ENCODE results near the gene CDHR2. TPM values are rescaled to one million over a fixed set of nuclear protein-coding genes. Genes with fewer than 3 reads are reported as not detected.

CDHR2 gene
- total and polyA plus RNA-seq, 2 of the 13 experiments (the other 11 are each of a cell fraction or from before 2014, with no cell fraction given) = 17.9 to 20.9 TPM

- no peak for TF ChIP-seq ZNF549 (CRISPR knock-in tag; IDR thresholded peaks at IDR 0.05)
- no peak for TF ChIP-seq ZBTB40 (IDR thresholded peaks at IDR 0.05)
- TF ChIP-seq ZBTB40 (CRISPR knock-in tag; IDR thresholded peaks at IDR 0.05) = no peak
- TF ChIP-seq MXD1 (CRISPR knock-in tag; IDR thresholded peaks at IDR 0.05) = 0 out of 2 replicates have a peak, but pooled peaks have one; percentile 14
- no peak for TF ChIP-seq NCOA1 (CRISPR knock-in tag; IDR thresholded peaks at IDR 0.05)
- TF ChIP-seq ZNF776 (CRISPR knock-in tag; IDR thresholded peaks at IDR 0.05) = no peak
- no peak for TF ChIP-seq JARID2 (CRISPR knock-in tag; IDR thresholded peaks at IDR 0.05; ENCODE audit: insufficient replicate concordance)
- 0 out of 2 replicates have a peak, but pooled peaks have one; percentile 38 for TF ChIP-seq ZSCAN22 (CRISPR knock-in tag; IDR thresholded peaks at IDR 0.05)
- TF ChIP-seq ZNF788 (CRISPR knock-in tag; IDR thresholded peaks at IDR 0.05; ENCODE audit: borderline replicate concordance) = no peak; the same call in 1 of the 2 replicates
- TF ChIP-seq UBTF (CRISPR knock-in tag; IDR thresholded peaks at IDR 0.05) = peak; percentile 65; the same call in 1 of the 2 replicates
- no peak for TF ChIP-seq ZNF20 (CRISPR knock-in tag; IDR thresholded peaks at IDR 0.05)
- TF ChIP-seq CSRNP1 (CRISPR knock-in tag; IDR thresholded peaks at IDR 0.05) = no peak
- TF ChIP-seq CEBPG (CRISPR knock-in tag; IDR thresholded peaks at IDR 0.05) = no peak
- TF ChIP-seq ZMYM2 (CRISPR knock-in tag; IDR thresholded peaks at IDR 0.05) = 0 out of 2 replicates have a peak, but pooled peaks have one; percentile 38
- TF ChIP-seq ZNF576 (CRISPR knock-in tag; IDR thresholded peaks at IDR 0.05) = no peak
- TF ChIP-seq ZNF616 (CRISPR knock-in tag; IDR thresholded peaks at IDR 0.05; ENCODE audit: low read depth) = no peak
- no peak for TF ChIP-seq ZNF530 (CRISPR knock-in tag; IDR thresholded peaks at IDR 0.05; ENCODE audit: low read depth)
These were observed at the start of gene CDHR2 (continued) for GRCh38 chr5:176548967-176549444.

Measured in HepG2 (cell line).